ENCODE measurements around the gene OR2V1.

The OR2V1 gene

GRCh38 chr5:181127456-181127855 lies 3.5 kb downstream of the OR2V1 start:
- TF ChIP-seq, protein P1, sequence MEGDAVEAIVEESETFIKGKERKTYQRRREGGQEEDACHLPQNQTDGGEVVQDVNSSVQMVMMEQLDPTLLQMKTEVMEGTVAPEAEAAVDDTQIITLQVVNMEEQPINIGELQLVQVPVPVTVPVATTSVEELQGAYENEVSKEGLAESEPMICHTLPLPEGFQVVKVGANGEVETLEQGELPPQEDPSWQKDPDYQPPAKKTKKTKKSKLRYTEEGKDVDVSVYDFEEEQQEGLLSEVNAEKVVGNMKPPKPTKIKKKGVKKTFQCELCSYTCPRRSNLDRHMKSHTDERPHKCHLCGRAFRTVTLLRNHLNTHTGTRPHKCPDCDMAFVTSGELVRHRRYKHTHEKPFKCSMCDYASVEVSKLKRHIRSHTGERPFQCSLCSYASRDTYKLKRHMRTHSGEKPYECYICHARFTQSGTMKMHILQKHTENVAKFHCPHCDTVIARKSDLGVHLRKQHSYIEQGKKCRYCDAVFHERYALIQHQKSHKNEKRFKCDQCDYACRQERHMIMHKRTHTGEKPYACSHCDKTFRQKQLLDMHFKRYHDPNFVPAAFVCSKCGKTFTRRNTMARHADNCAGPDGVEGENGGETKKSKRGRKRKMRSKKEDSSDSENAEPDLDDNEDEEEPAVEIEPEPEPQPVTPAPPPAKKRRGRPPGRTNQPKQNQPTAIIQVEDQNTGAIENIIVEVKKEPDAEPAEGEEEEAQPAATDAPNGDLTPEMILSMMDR (IDR thresholded peaks at IDR 0.05; ENCODE audit: insufficient read depth, low read depth, low read length, missing control alignments), result no peak

DNA sequence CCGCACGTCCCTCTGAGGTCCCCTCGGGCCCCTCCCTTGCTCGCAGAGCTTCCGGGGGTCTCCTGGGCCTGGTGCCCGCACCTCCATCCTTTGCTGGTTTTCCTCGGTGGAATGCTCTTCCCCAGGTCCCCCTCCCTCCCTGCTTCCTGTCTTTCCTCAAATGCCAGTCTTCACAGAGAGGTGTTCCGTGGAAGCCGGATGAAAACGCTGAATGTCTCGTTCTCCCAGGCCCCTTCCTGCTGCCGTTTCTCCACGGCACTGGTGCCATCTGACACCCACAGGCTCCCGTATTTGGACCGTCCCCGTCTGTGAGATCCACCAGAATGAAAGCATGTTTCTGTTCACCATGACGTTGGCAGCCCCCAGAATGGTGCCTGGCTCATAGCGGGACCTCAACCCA lies 4.1 kb downstream of the OR2V1 start:
- H3K4me3 ChIP-seq (ENCODE audit: low read depth, low read length), result no peak overlapping the region
- TF ChIP-seq, protein P1 (IDR thresholded peaks at IDR 0.05; ENCODE audit: insufficient read depth, low read depth, low read length, missing control alignments), result no peak
- no peak for DNase-seq (ENCODE audit: low read depth)

More at GRCh38 chr5:181127456-181127855, 3.5 kb downstream of the OR2V1 start:
- DNase-seq (ENCODE audit: low read depth), result no peak
- H3K4me3 ChIP-seq (ENCODE audit: low read depth, low read length), result no peak overlapping the region

DNA sequence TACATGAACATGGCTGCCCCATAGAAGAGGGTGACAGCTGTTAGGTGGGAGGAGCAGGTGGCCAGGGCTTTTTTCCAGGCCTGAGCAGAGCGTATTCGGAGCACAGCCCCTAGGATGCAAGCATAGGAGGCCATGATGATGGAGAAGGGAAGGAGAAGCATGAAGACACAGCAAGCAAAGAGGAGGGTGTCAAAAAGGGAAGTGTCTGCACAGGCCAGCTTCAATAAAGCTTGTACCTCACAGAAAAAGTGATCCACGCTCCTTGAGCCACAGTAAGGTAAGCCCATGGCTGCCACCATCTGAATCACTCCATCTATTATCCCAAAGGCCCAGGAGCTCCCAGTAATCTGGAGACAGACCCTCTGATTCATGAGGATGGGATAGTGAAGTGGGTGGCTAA lies 6.4 kb downstream of the OR2V1 start:
- DNase-seq (ENCODE audit: low read depth), result no peak
- no peak overlapping the region for H3K4me3 ChIP-seq (ENCODE audit: low read depth, low read length)
- TF ChIP-seq, protein P1 (IDR thresholded peaks at IDR 0.05; ENCODE audit: insufficient read depth, low read depth, low read length, missing control alignments), result no peak

- no peak overlapping the region for H3K4me3 ChIP-seq (ENCODE audit: low read depth, low read length)
- TF ChIP-seq, protein P1 (IDR thresholded peaks at IDR 0.05; ENCODE audit: insufficient read depth, low read depth, low read length, missing control alignments), result no peak
- no peak for DNase-seq (ENCODE audit: low read depth)
Observed at GRCh38 chr5:181121675-181122561, 9.1 kb downstream of the OR2V1 start.

GRCh38 chr5:181120761-181121160 lies 10.2 kb downstream of the OR2V1 start:
- no peak for DNase-seq (ENCODE audit: low read depth)
- TF ChIP-seq, protein P1 (IDR thresholded peaks at IDR 0.05; ENCODE audit: insufficient read depth, low read depth, low read length, missing control alignments), result no peak
- H3K4me3 ChIP-seq (ENCODE audit: low read depth, low read length), result no peak overlapping the region

DNA sequence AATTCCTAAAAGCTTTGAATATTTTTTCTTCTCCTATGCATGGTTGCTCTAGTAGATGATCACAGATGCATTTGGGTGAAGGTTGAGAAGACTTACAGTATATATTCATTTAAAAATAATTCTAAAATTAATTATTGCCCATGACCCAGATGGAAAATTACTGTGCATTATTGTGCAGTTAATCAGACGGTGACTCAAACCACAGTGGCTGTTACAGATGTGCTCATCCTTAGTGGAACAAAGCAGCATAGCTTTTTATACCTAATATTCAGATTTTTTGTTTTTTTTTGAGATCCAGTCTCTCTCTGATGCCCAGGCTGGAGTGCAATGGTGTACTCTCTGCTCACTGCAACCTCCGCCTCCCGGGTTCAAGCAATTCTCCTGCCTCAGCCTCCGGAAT lies 10.7 kb downstream of the OR2V1 start:
- TF ChIP-seq, protein P1 (IDR thresholded peaks at IDR 0.05; ENCODE audit: insufficient read depth, low read depth, low read length, missing control alignments), result no peak
- H3K4me3 ChIP-seq (ENCODE audit: low read depth, low read length), result no peak overlapping the region
- DNase-seq (ENCODE audit: low read depth), result no peak

Measured in GM12865 (cell line).